DMS114 treated with DMSO at 0.1 percent for 48 hours (cell line): ENCODE results near the gene SEMA3C.

Experiments used
- DNase-seq: peaks from one replicate; lab custom pipeline; 2025; ENCODE audit not compliant: unreplicated experiment; lab: John Stamatoyannopoulos, UW

SEMA3C gene

GRCh38 chr7:80829527-80829926 lies 89.3 kb downstream of the SEMA3C start:
- no peak for DNase-seq

- no peak for DNase-seq
These were observed 91.6 kb downstream of the SEMA3C start for GRCh38 chr7:80827239-80827633.

- DNase-seq, result no peak
These were observed 92.2 kb downstream of the SEMA3C start for GRCh38 chr7:80826520-80827238.

GRCh38 chr7:80825499-80825898 lies 93.4 kb downstream of the SEMA3C start:
- DNase-seq, result no peak

- DNase-seq, result no peak
These were observed 94.6 kb downstream of the SEMA3C start for GRCh38 chr7:80824253-80824652.

- no peak for DNase-seq
These were observed 95.8 kb downstream of the SEMA3C start for GRCh38 chr7:80823057-80823456.

GRCh38 chr7:80821771-80822319 lies 97.0 kb downstream of the SEMA3C start:
- no peak for DNase-seq

GRCh38 chr7:80819503-80819902 lies 99.3 kb downstream of the SEMA3C start:
- no peak for DNase-seq

- DNase-seq, result no peak
These were observed 100.7 kb downstream of the SEMA3C start for GRCh38 chr7:80818181-80818580.

GRCh38 chr7:80816806-80817205 lies 102.0 kb downstream of the SEMA3C start:
- no peak for DNase-seq

- no peak for DNase-seq
These were observed 103.1 kb downstream of the SEMA3C start for GRCh38 chr7:80815733-80816132.

- no peak for DNase-seq
These were observed 109.3 kb downstream of the SEMA3C start for GRCh38 chr7:80809545-80809944.

- DNase-seq, result no peak
These were observed 111.5 kb downstream of the SEMA3C start for GRCh38 chr7:80807166-80807900.

GRCh38 chr7:80806663-80807062 lies 112.2 kb downstream of the SEMA3C start:
- DNase-seq, result no peak

- no peak for DNase-seq
These were observed 114.3 kb downstream of the SEMA3C start for GRCh38 chr7:80804589-80804988.

GRCh38 chr7:80802527-80802926 lies 116.3 kb downstream of the SEMA3C start:
- DNase-seq, result no peak

- no peak for DNase-seq
These were observed 123.9 kb downstream of the SEMA3C start for GRCh38 chr7:80794631-80795573.

- no peak for DNase-seq
These were observed 127.3 kb downstream of the SEMA3C start for GRCh38 chr7:80791509-80791929.

GRCh38 chr7:80790877-80791276 lies 128.0 kb downstream of the SEMA3C start:
- no peak for DNase-seq

GRCh38 chr7:80787721-80788120 lies 131.1 kb downstream of the SEMA3C start:
- no peak for DNase-seq

GRCh38 chr7:80785961-80786536 lies 132.8 kb downstream of the SEMA3C start:
- no peak for DNase-seq
